NCI-H1930 (cell line): ENCODE measurements around the gene VPS26C.
A peak's percentile ranks its signal among the peaks of the same experiment; 100 is the strongest.

Experiments used
- DNase-seq, 2 experiments: peaks; one replicate each; lab custom pipeline; 2025; lab: John Stamatoyannopoulos, UW

Gene VPS26C

DNA sequence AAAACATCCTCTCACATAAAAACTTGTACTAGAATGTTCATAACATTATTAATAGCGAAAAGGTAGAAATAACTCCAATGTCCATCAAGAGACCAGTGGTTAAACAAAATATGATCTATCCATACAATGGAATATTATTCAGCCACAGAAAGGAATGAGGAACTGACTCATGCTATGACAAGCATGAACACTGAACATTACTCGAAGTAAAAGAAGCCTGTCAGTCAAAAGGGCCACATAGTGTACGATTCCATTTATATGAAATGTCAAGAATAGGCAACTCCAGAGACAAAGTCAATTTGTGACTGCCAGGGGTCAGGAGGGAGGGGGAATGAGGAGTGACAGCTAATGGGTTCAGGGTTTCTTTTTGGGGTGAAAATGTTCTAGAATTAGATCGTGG is 2.3 kb downstream of the VPS26C start:
- no peak for DNase-seq

DNA sequence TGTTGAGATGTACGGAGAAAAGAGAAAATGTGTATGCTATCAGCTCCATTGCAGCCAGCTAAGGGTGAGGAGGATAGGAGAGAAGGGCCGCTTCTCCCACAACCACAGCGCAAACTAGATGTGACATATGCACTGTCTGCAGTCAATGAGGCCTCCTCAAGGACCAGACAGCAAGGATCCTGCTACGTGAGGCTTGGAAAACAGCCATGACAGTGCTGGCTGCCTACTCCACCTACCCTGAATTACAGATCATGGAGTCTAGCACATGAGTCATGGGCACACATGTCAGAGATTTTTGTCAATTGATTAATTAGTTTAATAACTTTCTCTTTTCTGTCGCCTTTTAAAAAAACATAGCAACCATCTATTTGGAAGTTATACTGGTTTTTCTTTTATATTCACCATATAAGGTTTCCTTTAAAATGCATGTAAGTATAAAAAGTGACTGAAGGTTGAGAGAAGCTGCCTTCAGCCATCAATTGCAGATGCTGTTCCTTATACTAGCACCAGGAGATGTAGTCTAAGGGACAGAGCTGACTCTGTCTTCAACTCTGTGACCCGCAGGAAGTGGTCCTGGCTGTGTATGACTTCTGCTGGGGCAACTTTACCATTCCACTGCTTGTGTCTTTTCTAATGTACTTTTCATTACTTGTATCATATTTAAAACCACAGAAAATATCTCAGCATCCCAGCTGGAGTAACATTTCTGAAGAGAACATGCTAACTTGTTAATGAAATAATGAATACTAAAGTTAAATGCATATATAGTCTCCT is 3.1 kb downstream of the VPS26C start:
- DNase-seq: no peak

DNA sequence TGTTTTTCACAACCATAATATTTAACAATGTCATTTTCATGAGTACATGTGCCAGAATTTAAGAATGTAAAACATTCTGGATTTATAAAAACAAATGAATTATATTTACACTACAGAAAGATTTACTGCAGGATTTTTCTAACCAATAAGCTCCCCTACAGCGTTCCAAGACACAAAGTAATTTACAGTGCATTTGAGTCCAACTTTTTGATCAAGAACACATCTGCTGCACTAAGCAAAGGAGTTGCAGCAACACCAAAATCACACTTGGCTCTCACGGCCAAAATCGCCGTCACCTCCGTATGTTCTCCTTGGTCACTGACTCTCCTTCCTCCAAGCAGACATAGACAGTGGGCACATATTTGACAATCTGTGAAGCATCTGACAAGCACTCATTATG is 7.7 kb downstream of the VPS26C start:
- no peak for DNase-seq

DNA sequence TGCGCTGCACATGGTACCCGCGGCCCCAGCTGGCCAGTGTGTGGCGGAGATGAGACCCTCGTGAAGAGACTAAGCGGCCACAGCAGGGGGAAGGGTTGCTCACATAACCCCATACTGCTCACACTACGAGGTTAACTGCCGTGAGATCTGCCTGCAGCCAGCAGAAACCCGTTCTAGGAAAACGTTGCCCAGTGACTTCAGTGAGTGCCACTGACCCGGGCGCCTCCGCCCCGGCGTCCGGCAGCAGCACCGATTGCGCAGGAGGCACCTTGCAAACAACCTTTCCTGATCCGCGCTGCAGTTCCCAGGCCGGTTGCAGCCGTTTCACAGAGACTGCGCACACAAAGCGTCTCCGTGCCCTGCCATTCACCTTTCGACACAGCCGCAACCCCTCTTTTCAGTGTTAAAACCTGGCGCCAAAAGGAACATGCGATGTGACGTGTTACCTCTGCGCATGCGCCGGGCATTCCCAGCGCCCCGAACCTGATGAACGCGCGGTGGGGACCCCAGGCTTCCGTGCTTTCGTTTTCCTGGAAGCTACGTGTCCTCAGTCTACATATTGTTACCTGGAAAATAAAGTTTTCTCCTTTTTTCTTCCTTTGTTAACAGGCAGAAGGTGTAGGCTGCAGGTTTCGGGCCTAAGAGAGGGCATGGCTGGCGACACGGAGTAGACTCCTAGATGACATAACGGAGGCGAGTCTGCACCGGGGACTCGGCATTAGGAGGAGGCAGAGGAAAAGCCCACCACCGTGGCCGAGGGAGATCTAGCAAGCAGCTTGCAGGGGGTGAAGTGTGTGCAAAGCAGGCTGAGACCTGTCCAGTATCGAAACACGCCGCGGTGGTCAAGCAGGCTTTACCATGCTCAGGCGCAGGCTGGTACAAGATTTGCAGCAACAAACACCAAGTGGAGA is 8.9 kb downstream of the VPS26C start:
- peak; percentile 78 to 81 for DNase-seq

DNA sequence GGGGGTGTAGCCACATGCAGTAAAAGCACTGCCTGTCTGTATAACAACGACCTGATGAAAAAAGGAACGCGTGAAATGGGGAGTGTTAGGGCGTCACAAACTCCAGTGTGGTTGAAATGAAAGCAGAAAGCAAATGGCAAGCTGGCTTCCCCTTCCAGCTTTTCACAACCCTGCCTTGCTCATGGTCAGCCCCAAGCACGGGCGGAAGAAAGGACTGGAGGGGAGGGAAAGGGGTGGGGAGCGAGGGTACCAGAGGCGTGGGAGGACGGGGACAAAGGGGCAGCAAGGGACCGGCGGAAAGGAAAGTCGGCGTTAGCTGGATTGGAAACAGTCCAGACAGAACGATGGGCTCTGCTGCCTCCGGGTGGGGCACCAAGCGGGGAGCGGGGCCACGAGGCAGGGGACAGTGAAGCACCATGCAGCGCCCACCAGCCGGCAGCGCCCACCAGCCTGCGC is 9.6 kb downstream of the VPS26C start:
- DNase-seq: peak; percentile 59 to 69

DNA sequence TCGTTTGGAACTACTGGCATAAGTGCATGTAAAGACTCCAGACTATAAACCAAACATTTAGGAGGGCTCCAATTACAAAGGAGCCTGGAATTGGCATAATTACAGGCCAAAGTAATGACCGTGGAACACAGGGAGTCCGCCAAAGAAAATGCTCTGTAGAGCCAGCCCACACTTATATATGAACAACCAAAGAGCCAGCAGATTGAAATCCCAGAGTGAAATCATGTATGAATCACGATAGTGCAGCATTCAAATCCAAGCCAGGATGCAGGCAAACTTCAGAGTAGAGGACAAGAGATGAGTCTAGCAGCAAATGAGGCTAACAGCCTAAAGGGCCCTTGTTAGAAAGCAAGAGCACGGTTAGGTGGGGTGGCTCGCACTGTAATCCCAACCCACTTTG is 13.1 kb downstream of the VPS26C start:
- DNase-seq: no peak

DNA sequence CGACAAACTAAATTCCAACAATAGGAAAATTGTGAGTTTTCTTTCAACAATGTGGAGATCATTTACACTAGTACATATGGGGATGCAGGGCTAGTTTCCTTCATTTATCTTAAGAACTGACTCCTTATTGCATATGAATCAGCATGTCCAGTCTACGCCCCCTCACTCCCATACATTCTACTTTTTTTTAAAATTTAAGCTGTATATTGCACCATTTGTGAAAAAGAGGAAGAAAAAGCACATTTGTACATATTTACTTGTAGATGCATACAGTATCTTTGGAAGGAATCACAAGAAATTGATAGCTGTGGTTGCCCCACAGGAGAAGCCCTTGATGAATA is 15.9 kb downstream of the VPS26C start:
- DNase-seq: no peak

DNA sequence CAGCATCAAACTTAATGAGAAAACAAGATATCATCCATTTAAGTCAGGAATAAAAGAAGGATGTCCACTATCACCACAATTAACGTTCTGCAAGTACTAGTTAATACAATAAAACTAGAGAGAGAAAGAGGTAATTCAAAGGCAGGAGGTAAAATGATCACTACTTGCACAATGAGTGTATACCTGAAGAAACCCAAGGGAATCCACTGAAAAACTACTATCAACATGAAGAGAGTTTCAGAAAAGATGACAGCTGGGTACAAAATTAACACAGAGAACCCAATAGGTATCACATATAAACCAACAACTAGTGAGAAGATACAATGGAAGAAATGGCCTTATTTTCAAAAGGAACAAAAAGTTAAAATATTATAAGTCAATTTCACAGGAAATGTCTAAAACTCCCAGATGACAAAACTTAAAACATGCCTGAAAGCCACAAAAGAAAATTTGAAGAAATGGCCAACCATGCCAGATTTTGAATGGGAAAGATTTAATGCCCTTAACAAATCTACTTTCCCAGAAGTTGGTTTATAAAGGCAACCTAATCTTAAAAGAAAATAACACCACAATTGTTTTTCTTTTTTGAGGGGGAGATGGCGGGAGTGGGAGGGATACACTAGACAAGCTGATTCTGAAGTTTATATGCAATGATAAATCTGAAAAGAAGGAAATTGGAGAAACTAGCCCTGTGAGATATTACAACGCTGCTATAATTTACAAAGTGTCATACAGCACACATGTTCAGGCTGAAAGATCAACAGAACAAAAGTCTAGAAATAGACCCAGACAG is 17.8 kb downstream of the VPS26C start:
- no peak for DNase-seq

DNA sequence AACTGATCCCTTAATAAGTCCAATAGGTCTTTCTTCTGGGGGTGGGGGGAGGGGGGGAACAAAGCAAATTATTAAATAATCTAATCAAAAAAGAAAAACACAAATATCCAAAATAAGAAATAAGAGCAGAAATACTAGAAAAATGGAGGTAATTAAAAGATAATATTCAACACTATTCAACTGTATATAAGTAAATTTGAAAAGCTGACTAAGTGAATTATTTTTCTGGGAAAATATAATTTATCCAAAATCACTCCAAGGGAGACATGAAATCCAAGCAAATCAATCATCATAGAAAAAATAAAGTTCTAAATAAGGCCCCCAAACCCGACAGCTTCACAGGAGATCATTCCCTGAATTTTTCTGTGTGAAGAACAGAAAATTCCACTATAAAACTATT is 18.8 kb downstream of the VPS26C start:
- no peak for DNase-seq

DNA sequence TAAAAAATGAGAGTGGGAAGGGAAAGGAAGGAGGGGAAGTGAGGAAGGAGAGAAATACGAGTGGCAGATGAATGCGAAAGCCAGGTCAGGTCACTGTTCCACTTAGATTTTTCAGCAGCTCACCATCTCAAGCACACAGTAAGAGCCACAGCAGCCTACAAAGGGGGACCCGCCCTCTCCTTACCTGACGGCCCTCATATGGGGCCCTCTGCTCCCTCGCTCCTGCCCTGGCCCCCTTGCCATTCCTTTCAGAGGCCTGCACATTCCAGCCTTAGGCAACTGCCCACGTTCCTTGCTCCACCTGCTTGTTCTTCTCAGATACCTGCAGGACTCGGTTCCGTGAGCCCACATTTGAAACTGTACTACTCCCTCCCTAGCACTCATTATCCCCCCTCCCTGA is 22.0 kb downstream of the VPS26C start:
- DNase-seq: no peak

DNA sequence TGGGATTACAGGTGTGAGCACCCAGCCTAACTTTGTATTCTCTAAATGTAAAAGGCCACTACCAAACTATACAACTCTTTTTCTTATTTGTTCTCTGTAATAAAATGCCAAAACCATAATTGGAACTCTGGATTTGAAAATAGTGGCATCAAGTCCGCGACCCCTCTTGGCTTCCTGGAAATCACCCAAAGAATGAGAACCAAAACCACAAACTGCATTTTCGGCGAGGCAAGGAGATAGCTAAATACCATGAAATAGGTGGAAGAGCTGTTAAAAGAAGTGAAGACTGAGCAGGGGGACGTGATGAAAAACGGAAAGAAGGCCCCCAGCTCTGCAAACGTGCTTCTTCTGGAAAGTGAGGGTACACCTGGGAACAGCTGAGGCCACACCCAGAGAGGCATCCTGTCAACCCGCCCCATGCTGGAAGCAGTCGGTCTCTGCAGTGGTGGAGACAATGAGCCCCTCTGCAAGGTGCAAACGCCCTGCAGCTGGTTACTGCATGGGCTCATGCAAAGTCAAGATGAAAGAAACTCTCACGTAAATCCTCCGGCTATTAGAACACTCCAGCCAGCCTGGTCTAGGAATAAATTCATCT is 22.5 kb downstream of the VPS26C start:
- no peak for DNase-seq

DNA sequence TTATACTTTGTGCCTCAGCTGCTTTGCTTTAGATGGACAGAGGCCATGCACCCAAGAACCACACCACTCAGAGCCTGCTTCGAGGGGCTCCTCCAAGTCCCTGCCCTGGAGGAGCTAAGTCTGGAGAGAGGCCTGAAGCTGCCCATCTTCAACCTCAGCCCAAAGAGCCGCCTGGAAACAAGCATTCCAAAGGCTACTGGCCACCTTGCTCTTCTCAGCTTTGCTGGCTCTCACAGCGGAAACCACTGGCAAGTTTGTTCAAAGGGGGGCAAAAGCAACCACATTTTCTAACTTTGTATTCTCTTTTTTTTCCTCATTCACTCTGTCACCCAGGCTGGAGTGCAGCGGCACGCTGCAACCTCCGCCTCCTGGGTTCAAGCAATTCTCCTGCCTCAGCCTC is 23.2 kb downstream of the VPS26C start:
- DNase-seq: no peak

DNA sequence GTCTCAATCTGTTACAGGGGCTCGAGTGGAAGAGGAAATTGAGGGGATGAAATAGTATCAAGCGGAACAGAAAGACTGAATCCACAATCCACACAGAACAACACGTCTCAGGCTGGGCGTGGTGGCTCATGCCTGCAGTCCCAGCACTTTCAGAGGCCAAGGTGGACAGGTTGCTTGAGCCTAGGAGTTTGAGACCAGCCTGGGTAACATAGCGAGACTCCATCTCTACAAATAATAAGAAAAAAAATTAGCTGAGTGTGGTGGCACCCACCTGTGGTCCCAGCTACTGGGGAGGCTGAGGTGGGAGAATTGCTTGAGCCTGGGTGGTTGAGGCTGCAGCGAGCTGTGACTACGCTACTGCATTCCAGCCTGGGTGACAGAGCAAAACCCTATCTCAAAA is 25.7 kb downstream of the VPS26C start:
- no peak for DNase-seq

DNA sequence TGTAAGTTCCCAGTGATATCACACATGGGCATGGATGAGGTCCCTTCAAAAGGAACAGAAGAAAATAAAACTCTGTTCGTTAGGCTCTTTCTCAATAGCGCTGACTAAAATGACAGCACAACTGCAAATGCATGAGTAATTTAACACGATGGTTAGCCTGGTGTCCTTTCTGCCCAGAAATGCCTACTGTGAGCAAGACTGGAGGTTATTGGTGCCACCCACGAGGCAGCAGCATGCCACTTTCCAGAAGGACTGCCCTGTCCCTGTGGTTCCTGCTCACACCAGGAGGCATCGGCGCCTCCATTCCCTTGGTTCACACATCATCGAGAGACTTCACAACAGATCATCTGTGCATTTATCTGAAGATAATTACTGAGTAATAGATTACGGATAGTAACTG is 26.2 kb downstream of the VPS26C start:
- DNase-seq: no peak

DNA sequence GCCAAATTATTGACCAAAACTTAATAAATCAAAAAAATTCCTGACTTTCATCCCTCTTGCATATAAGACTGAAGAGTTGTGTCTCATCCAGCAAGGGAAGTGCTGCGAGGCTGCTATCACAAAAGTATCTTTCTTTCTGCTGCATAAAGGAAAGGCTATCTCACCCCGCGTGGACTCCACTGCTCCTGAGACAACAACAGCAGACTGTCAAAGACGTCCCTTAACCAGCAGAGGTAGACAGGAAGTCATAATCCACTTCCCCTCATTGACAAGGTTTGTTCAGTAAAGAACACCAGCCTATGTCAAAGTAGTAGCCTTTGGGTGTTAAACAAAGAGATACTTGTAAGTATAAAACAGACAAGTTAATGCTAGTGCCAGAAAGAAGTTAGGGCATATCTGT is 29.4 kb downstream of the VPS26C start:
- no peak for DNase-seq

DNA sequence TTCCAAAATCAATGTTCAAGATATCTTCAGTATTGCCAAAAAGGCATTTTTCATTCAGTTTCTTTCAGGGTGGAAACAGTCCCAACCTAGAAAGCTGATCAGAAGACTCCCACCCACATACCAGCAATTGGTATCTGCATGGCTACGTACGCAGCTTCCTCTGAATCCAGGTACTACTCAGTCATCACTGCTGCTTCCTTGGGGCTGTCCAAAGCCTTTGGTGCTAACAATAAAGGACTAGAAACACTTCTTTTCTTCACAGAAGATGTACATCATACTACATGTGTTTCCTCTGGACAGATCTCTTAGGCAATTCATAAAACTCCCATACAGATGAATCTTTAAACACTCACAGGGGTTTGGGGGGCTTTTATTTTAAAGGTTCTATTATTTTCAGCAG is 29.8 kb downstream of the VPS26C start:
- no peak for DNase-seq

DNA sequence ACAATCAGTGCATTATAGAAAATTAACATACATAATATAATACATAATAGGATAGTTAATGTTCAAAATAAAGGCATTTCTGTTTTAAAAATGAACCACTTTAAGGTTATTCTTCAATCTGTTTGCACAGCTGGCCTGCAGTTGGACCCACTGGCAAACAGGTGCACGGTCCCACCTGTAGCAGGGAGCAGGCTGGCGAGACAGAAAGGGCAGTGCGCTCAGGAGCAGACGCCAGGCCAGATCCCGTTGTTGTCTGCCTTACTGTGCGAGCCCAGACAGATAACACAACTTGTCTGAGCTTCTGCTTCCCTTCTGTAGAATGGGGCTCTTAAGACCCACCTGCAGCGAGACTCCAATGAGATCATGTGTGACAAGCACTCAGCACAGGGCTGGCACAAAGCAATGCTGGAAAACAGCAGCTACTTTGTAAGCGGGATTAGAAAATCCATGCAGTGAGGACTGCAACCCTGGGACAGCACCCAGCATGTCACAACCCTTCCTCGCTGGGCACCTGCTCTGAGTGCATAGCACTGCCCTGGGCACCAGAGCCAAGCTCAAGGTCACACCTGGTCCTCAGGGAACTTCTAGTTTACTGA is 33.5 kb downstream of the VPS26C start:
- no peak for DNase-seq

DNA sequence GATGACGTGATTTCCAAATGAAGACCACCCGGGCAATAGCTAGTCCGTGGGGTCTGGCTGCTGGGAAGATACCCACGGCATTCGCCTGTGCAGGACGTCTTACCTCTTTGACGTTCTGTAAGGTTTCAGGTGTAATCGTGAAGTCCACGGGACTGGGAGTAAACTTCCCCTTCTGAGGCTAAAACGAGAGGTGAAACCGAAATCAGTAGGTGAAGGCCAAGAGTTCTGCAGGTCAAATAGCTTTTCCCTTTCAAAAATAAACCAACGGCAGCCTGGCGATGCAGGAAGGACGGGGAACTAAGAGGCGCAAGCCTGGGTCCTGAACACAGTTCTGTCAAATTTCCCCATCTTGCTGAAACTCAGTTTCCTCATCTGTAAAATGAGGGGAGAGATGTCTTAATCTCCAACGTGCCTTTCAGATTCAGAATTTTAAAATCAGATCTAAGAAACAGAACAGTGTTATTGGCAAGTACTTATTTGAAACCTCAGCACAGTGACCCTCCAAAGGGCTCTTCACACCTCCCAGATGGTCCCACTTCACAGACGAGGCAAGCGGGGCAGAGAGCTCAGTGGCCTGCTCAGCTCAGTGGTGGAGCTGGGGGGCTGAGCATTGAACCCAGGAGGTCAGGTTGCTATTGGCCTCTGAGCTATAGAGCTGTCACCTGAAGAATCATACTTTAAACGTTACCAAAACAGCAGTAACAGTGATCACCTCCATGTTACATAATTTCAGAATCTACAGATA is 34.7 kb downstream of the VPS26C start:
- no peak for DNase-seq

DNA sequence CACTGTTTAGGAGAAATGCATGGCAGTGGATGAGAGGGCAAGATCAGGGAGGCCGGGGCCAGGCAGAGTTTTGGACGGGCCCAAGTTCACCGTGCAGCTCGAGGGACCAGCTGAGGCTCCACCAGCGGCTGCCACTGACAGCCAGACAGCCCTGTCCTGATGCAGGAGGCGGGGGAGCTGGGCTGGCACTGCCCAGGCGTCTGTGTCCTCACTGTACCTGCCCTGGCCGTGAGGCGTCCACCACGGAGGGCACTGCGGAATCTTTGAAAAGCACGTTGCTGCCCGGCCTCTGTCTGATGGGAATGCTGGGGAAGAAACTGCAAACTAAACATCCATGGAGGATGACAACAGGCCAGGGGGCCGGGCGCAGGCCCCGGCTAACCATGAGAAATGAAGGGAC is 35.5 kb downstream of the VPS26C start:
- DNase-seq: no peak

DNA sequence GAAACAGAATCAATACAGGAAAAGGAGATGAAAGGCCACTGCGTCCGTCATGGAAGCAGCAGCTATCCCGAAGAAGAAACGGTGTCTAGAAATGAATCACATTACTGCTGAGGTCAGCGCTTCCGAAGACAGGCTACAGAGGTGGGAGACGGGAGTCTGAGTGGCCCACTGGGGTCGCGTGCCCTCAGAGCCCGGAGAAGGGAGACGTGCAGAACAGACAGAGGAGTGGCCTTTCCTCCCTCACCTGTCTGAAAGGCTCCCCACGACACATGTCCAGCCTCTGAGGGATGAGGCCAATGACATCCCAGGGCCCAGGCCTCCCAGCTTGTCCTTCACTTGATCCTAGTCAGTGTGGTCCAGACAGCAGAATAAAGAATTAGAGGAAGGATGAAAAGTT is 35.9 kb downstream of the VPS26C start:
- no peak for DNase-seq

DNA sequence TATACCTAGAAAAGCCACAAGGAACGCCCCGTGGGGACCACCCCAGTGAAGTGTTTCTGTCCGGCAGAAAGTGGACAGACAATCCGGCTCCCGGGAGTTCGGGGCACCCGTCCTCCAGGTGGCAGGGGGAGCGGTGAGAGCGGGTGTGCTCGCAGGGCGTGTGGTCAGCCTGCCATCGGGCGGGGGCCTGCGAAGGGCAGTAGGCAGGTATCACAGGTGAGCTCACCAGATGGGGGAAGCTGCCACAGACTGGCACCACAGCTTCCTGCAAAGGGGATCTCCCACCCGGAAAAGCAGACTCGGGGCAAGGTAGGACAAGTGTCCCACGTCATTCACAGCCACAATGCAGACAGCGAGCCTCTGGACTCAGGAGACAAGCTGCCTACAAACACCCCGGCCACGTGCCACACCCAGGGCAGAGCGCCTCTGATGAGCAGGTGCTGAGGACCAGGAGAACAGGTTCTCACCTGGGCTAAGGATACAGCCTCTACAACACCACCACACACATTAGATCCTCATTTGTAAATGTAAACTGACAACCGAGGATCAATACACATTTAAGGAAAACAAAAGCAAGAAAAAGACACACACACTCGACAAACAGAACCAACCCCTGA is 36.4 kb downstream of the VPS26C start:
- DNase-seq: no peak
